ENCODE results near the gene ZNF324. TPM values are rescaled to one million over a fixed set of nuclear protein-coding genes. Genes with fewer than 3 reads are reported as not detected.
"Not testable (repeated sequence)": the region's sequence is repeated elsewhere in the genome, so short reads cannot be mapped to it uniquely, and the experiment has no call there.

The ZNF324 gene
- total RNA-seq, 2 donors from 2014 or later, result 19.8 to 31.7 TPM

- TF ChIP-seq CTCF (IDR thresholded peaks at IDR 0.05), result no peak
- Histone ChIP-seq H3K27ac (peak overlapping the region; percentile 83), H3K27me3 (replicated peaks; ENCODE audit: insufficient read depth) (no peaks in the 10 kb centered on the region), H3K4me1 (ENCODE audit: control insufficient read depth in 1 of 2, low read depth in 2 of 2) (peaks cover 6 to 18% of the 10 kb centered on the region in 2 donors), H3K9me3 (peaks cover 23% of the 10 kb centered on the region), H3K4me3 (peak overlapping the region; percentile 84), H3K36me3 (peaks cover 16% of the 10 kb centered on the region)
- ATAC-seq (ENCODE audit: insufficient number of reproducible peaks, low FRiP score, low read depth) (no peak), DNase-seq (ENCODE audit: low spot score) (no peak)
Observed at GRCh38 chr19:58440556-58440955, 26.3 kb upstream of the ZNF324 start.

- H3K4me3 ChIP-seq; H3K27ac ChIP-seq; ATAC-seq (ENCODE audit: insufficient number of reproducible peaks, low FRiP score, low read depth); H3K27me3 ChIP-seq (replicated peaks; ENCODE audit: insufficient read depth); DNase-seq (ENCODE audit: low spot score); H3K9me3 ChIP-seq; H3K36me3 ChIP-seq: not testable (repeated sequence)
- peaks cover 6 to 18% of the 10 kb centered on the region in 2 donors for H3K4me1 ChIP-seq (ENCODE audit: control insufficient read depth in 1 of 2, low read depth in 2 of 2)
Observed at GRCh38 chr19:58442986-58443385, 23.9 kb upstream of the ZNF324 start.

- not testable (repeated sequence) for H3K27ac ChIP-seq; H3K4me3 ChIP-seq; ATAC-seq (ENCODE audit: insufficient number of reproducible peaks, low FRiP score, low read depth); H3K27me3 ChIP-seq (replicated peaks; ENCODE audit: insufficient read depth); H3K9me3 ChIP-seq; DNase-seq (ENCODE audit: low spot score); H3K36me3 ChIP-seq
- H3K4me1 ChIP-seq (ENCODE audit: control insufficient read depth in 1 of 2, low read depth in 2 of 2), result peaks cover 0 to 12% of the 10 kb centered on the region in 2 donors
Observed at GRCh38 chr19:58448860-58449259, 18.0 kb upstream of the ZNF324 start.

DNA sequence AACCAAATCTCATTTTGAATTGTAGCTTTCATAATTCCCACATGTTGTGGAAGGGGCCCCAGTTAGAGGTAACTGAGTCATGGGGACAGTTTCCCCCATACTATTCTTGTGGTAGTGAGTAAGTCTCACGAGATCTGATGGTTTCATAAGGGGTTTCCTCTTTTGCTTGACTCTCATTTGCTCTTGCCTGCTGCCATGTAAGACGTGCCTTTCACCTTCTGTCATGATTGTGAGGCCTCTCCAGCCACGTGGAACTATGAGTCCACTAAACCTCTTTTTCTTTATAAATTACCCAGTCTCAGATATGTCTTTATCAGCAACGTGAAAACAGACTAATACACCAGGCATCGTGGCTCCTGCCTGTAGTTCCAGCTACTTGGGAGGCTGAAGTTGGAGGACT is 16.9 kb upstream of the ZNF324 start:
- H3K27me3 ChIP-seq (replicated peaks; ENCODE audit: insufficient read depth); ATAC-seq (ENCODE audit: insufficient number of reproducible peaks, low FRiP score, low read depth); H3K9me3 ChIP-seq; H3K27ac ChIP-seq; H3K4me3 ChIP-seq; DNase-seq (ENCODE audit: low spot score); H3K36me3 ChIP-seq: not testable (repeated sequence)
- peaks cover 0 to 12% of the 10 kb centered on the region in 2 donors for H3K4me1 ChIP-seq (ENCODE audit: control insufficient read depth in 1 of 2, low read depth in 2 of 2)

DNA sequence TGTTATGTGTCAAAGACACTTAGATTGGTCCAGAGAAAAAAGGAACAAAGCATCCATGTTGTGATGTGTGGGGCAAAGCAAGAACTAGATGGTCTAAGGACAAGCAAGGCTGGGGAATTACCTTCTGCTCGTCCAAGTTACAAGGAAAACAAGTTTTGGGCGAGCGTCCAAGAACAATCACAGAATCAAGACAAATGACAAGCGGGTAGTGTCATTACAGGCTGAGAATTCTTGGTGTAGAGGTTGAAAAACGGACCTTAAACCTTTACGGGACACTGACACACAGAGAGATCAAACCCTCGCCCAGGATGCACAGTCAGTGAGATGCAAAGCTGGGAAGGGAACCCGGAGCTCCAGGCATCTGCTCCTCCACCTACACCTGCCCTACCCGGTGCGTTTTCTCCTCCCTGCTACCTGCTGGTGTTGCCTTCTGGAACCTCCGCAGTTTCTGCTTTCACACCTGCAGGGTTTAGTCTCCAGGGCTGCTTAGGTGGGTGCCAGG is 16.0 kb upstream of the ZNF324 start:
- no peak for DNase-seq (ENCODE audit: low spot score)
- no peak overlapping the region for H3K27ac ChIP-seq
- H3K4me1 ChIP-seq (ENCODE audit: control insufficient read depth in 1 of 2, low read depth in 2 of 2), result peaks cover 0 to 12% of the 10 kb centered on the region in 2 donors
- ATAC-seq (ENCODE audit: insufficient number of reproducible peaks, low FRiP score, low read depth), result no peak
- H3K27me3 ChIP-seq (replicated peaks; ENCODE audit: insufficient read depth), result no peaks in the 10 kb centered on the region
- peak overlapping the region; percentile 77 for H3K4me3 ChIP-seq
- H3K36me3 ChIP-seq, result no peaks in the 10 kb centered on the region
- no peak for TF ChIP-seq CTCF (IDR thresholded peaks at IDR 0.05)
- no peaks in the 10 kb centered on the region for H3K9me3 ChIP-seq

- ATAC-seq (ENCODE audit: insufficient number of reproducible peaks, low FRiP score, low read depth) (peak; percentile 61), DNase-seq (ENCODE audit: low spot score) (peak; percentile 93)
- Histone ChIP-seq H3K4me3 (peak within 1 kb of the TSS; percentile 77), H3K27ac (peak within 1 kb of the TSS; percentile 28 to 30), H3K27me3 (replicated peaks; ENCODE audit: insufficient read depth) (no peaks in the 10 kb centered on the region), H3K36me3 (no peaks in the 10 kb centered on the region), H3K9me3 (no peaks in the 10 kb centered on the region), H3K4me1 (ENCODE audit: control insufficient read depth in 1 of 2, low read depth in 2 of 2) (peaks cover 0 to 12% of the 10 kb centered on the region in 2 donors)
- no peak for TF ChIP-seq CTCF (IDR thresholded peaks at IDR 0.05)
Observed at GRCh38 chr19:58451358-58452101, 15.3 kb upstream of the ZNF324 start, which contains the start of gene ZNF324B. Gene ZNF324B (plus strand): TSS chr19:58451622. CDS start chr19:58453702, 2,080 bp downstream.

Data from thoracic aorta (tissue), 2 donors.